GM12878 (cell line): ENCODE measurements around the gene ITPRIP.

Experiments
- E4F1 ChIP-seq: fragments of 450-650 bp; IDR thresholded peaks from 2 replicates; pipeline ENCODE4 v1.6.1; 2018; ENCODE audit warnings: borderline replicate concordance, mild to moderate bottlenecking; ENCODE audit not compliant: partially characterized antibody
- HDAC2 ChIP-seq: fragments of 200-600 bp; sonication (generic); IDR thresholded peaks from 2 replicates; pipeline ENCODE4 v1.6.1; 2017
- MEF2A ChIP-seq: IDR thresholded peaks from 2 replicates; pipeline ENCODE4 v1.6.1; 2011; ENCODE audit warnings: low read depth, mild to moderate bottlenecking, low read length, moderate library complexity; ENCODE audit not compliant: insufficient read depth
- NKRF ChIP-seq: fragments of 450-650 bp; conservative IDR thresholded peaks from 2 replicates; pipeline ENCODE4 v1.6.1; 2017; ENCODE audit warnings: mild to moderate bottlenecking, moderate library complexity
- POLR2AphosphoS2 ChIP-seq: IDR thresholded peaks from 2 replicates; pipeline ENCODE4 v1.6.1; 2011; ENCODE audit warnings: low read depth, mild to moderate bottlenecking, low read length, improper control_type of control experiment, moderate library complexity
- RCOR1 ChIP-seq: conservative IDR thresholded peaks from 2 replicates; pipeline ENCODE4 v1.6.1; 2012; ENCODE audit warnings: low read depth, low read length, improper control_type of control experiment
- SUZ12 ChIP-seq: fragments of 200-600 bp; sonication (generic); IDR thresholded peaks from one replicate; pipeline ENCODE4 v1.6.1; 2018; ENCODE audit warnings: antibody characterized with exemption, mild to moderate bottlenecking; ENCODE audit not compliant: unreplicated experiment
- YY1 ChIP-seq: IDR thresholded peaks from 2 replicates; pipeline ENCODE4 v1.6.1; 2011; ENCODE audit warnings: low read depth, mild to moderate bottlenecking, low read length

DNA sequence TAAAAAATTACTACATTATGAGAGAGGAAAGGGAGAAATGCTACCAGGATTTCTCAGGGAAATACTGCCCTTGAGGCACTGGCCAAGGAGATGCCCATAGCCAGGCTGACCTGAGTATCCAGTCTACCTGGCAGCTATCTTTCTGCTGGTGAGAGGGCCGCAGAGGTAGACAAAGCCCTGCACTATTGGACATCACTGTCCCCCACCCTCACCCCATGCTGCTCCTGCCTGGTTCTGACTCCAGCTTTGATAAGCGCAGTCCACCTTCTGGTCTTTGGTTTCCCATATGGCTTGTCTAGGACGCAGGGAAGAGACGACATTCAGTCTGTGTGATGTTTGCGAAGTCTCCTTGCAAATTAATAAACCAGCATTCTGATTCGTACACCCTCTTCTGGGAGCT is 3.7 kb downstream of the ITPRIP start:
- TF ChIP-seq SUZ12 (no peak), E4F1 (no peak), RCOR1 (no peak), POLR2AphosphoS2 (no peak), HDAC2 (no peak), NKRF (no peak), YY1 (no peak), MEF2A (no peak)
